ENCODE results near the gene TCF19.

The TCF19 gene

GRCh38 chr6:31126396-31127175 lies 31.8 kb upstream of the TCF19 start:
- no peak for DNase-seq (ENCODE audit: low read depth in 2 of 2, low spot score in 1 of 2)

GRCh38 chr6:31128093-31128676 lies 30.2 kb upstream of the TCF19 start:
- peak; percentile 46 to 52 for DNase-seq (ENCODE audit: low read depth in 2 of 2, low spot score in 1 of 2)

- no peak for DNase-seq (ENCODE audit: low read depth in 2 of 2, low spot score in 1 of 2)
Observed at GRCh38 chr6:31129130-31129529, 29.3 kb upstream of the TCF19 start.

- no peak for DNase-seq (ENCODE audit: low read depth in 2 of 2, low spot score in 1 of 2)
Observed at GRCh38 chr6:31130751-31131150, 27.6 kb upstream of the TCF19 start.

GRCh38 chr6:31131595-31131994 lies 26.8 kb upstream of the TCF19 start:
- DNase-seq (ENCODE audit: low read depth in 2 of 2, low spot score in 1 of 2), result no peak

GRCh38 chr6:31132806-31133205 lies 25.6 kb upstream of the TCF19 start:
- DNase-seq (ENCODE audit: low read depth in 2 of 2, low spot score in 1 of 2), result no peak

- no peak for DNase-seq (ENCODE audit: low read depth in 2 of 2, low spot score in 1 of 2)
Observed at GRCh38 chr6:31135710-31136109, 22.7 kb upstream of the TCF19 start.

- no peak for DNase-seq (ENCODE audit: low read depth in 2 of 2, low spot score in 1 of 2)
Observed at GRCh38 chr6:31138982-31139381, 19.4 kb upstream of the TCF19 start, which contains the start of gene PSORS1C2. PSORS1C2 (minus strand) TSS chr6:31139066; CDS start chr6:31139026, 40 bp downstream.

- DNase-seq (ENCODE audit: low read depth in 2 of 2, low spot score in 1 of 2), result no peak
Observed at GRCh38 chr6:31139599-31139998, 18.8 kb upstream of the TCF19 start.

- no peak for DNase-seq (ENCODE audit: low read depth in 2 of 2, low spot score in 1 of 2)
Observed at GRCh38 chr6:31140643-31141042, 17.7 kb upstream of the TCF19 start.

GRCh38 chr6:31142361-31142761 lies 16.0 kb upstream of the TCF19 start:
- no peak for DNase-seq (ENCODE audit: low read depth in 2 of 2, low spot score in 1 of 2)

GRCh38 chr6:31143148-31143547 lies 15.2 kb upstream of the TCF19 start:
- no peak for DNase-seq (ENCODE audit: low read depth in 2 of 2, low spot score in 1 of 2)

- DNase-seq (ENCODE audit: low read depth in 2 of 2, low spot score in 1 of 2), result no peak
Observed at GRCh38 chr6:31144296-31144969, 14.0 kb upstream of the TCF19 start.

GRCh38 chr6:31144970-31145340 lies 13.4 kb upstream of the TCF19 start:
- no peak for DNase-seq (ENCODE audit: low read depth in 2 of 2, low spot score in 1 of 2)

GRCh38 chr6:31145386-31145785 lies 13.0 kb upstream of the TCF19 start:
- no peak for DNase-seq (ENCODE audit: low read depth in 2 of 2, low spot score in 1 of 2)

- no peak for DNase-seq (ENCODE audit: low read depth in 2 of 2, low spot score in 1 of 2)
Observed at GRCh38 chr6:31149827-31150447, 8.5 kb upstream of the TCF19 start.

GRCh38 chr6:31152781-31153180 lies 5.6 kb upstream of the TCF19 start:
- no peak for DNase-seq (ENCODE audit: low read depth in 2 of 2, low spot score in 1 of 2)

- no peak for DNase-seq (ENCODE audit: low read depth in 2 of 2, low spot score in 1 of 2)
Observed at GRCh38 chr6:31154436-31154835, 4.0 kb upstream of the TCF19 start.

- DNase-seq (ENCODE audit: low read depth in 2 of 2, low spot score in 1 of 2), result no peak
Observed at GRCh38 chr6:31156641-31157040, 1.7 kb upstream of the TCF19 start.

- no peak for DNase-seq (ENCODE audit: low read depth in 2 of 2, low spot score in 1 of 2)
Observed at GRCh38 chr6:31157513-31158139, 763 bp upstream of the TCF19 start, which contains the start of gene CCHCR1. CCHCR1 (minus strand) TSS chr6:31157802; CDS start chr6:31157600, 202 bp downstream.

Measured in stimulated activated CD8-positive, alpha-beta memory T cell treated with anti-CD3 and anti-CD28 coated beads, Interleukin-4, amount 100 ng/mL, for 1 hour (primary cell).